GM18858 (cell line): Measurements from ENCODE around the gene MPP2.
"Not testable (repeated sequence)": the region's sequence is repeated elsewhere in the genome, so short reads cannot be mapped to it uniquely, and the experiment has no call there.

Experiments used
- ATAC-seq: cut with Tn5 transposase; IDR thresholded peaks from one replicate; pipeline ENCODE4 v1.9.1; 2021; ENCODE audit not compliant: unreplicated experiment

The MPP2 gene

DNA sequence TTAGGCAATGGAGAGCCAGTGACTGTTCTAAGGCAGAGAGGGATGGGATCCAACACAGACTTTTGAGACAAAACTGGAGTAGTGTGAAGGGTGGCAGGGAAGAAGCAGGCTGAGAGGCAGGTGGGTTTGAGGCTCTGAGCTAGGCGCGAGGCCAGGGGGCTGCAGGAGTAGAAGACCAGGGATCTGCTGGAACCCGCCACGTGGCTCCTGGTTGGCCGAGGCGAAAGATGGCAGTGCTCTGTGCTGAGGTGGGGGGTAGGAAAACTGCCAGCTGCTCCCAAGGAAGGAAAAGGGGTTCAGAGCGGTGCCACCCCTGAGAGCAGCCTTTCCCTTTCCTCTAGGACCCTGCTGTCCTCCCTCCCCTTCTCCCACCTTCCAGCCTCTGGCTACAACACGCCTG is 54.8 kb downstream of the MPP2 start:
- ATAC-seq, result no peak

DNA sequence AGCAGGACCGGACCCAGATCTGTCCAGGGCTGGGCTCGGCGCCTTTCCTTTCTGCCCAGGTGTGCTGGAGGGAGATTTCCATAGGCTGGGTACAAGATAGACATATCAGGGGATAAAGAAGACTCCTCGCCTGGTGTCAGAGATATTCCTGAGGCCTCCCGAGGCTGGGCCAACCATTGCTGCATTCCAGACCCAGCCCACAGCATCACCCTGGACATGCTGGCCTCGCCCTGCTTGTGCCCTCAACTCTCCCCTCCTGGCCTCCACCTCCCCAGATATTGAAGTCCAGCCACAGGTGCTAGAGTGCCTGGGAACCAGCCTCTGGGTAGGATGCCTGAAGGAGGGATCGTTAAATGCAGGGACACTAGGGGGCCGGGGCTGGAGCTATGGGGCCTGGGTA is 58.2 kb downstream of the MPP2 start:
- no peak for ATAC-seq

DNA sequence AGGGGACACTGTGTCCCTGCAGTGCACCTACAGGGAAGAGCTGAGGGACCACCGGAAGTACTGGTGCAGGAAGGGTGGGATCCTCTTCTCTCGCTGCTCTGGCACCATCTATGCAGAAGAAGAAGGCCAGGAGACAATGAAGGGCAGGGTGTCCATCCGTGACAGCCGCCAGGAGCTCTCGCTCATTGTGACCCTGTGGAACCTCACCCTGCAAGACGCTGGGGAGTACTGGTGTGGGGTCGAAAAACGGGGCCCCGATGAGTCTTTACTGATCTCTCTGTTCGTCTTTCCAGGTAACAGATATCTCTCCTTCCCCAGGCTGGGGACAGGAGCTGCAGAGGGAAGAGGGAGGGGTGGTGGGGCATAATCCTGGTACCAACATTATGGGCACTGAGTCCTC is 58.7 kb downstream of the MPP2 start:
- ATAC-seq, result no peak

DNA sequence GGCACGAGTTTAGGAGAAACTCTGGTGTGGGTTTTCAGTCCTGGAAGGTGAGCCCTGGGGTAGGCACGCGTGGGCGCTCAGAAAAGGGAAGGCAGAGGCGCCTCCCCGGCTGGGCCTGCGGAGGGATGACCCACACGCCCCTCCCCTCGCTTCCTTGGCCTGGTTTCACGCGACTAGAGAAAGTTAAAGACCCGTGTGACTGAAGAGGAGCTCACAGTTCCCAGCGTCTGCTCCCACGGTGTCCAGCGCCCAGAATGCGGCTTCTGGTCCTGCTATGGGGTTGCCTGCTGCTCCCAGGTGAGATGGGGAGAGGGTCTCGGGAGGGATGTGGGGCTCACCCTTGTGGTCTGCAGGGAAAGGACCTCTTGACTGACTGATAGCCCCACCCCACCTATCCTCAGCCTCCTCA is 60.4 kb downstream of the MPP2 start, which contains the start of gene CD300LG:
CD300LG (plus strand) TSS at position 214 of the 409 bp plus-strand sequence; CDS start at position 255, 41 bp downstream.
- ATAC-seq, result no peak

DNA sequence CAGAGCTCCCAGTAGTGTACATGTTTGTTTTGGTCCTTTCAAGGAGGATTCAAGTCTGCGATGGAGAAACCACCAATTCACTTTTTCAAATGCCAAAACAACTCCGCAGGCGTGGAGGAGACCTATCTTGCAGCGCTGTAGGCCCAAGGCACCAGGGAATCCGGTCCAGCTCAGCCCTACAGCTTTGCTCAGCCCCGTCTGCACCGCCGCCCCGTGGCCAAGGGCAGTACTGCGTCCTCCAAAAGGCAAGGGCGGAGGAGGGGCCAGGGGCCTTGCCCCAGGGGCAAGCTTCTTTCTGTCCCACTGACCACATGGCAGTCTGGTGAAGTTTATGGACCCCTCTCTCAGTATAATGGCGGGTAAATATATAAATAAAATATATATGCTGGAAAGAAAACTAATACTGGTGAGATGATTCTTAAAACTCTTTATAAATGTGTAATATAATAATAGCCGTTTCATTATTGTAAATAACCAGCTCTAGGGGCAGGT is 61.1 kb downstream of the MPP2 start:
- no peak for ATAC-seq

DNA sequence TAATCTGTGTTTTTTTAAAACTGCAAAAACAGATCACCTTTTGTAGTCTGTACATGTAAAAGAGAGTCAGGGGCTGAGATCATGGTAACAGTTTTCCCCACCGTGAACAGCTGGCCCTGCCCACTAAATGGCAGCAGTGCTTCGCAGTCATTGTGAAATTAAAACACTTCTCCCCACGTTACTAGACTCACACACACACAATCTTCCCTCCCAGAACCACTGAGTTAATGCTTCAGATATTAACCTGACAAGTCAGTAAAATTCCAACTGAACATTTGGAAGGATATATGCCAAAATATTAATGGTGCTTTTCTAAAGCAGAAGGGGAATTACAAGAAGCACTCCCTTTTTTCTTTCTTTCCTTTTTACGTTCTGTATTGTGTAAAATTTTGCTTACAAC is 61.6 kb downstream of the MPP2 start:
- ATAC-seq, result no peak

DNA sequence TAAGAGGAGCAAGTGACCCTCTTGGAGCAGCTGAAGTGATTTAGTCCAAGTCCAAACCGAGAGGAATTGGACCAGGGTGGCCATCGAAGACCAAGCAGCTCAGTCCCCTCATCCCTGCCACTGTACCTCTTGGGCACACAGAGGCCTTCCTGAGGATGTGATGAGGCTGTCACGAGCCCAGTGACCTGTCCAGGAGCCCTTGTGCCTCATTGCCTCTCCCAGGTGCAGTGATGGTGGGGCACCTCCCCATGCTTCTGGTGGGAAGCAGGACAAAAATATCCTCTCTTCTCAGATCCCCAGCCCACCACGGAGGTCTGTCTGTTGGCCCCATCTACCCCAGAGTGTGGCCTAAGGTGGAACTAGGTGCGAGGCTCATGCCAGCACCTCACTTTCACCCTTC is 63.1 kb downstream of the MPP2 start:
- ATAC-seq, result no peak

DNA sequence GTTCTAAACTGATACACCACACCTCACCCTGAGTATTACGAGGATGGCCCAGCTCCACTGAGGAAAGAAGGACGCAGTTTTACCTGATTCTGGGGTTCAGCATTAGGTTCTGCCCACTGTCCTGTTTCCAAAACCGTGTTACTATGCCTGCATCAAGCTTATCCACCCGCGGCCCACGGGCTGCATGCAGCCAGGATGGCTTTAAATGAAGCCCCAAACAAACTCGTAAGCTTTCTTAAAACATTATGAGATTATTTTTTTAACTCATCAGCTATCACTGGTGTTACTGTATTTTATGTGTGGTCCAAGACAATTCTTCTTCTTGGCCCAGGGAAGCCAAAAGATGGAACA is 64.4 kb downstream of the MPP2 start:
- ATAC-seq, result no peak

DNA sequence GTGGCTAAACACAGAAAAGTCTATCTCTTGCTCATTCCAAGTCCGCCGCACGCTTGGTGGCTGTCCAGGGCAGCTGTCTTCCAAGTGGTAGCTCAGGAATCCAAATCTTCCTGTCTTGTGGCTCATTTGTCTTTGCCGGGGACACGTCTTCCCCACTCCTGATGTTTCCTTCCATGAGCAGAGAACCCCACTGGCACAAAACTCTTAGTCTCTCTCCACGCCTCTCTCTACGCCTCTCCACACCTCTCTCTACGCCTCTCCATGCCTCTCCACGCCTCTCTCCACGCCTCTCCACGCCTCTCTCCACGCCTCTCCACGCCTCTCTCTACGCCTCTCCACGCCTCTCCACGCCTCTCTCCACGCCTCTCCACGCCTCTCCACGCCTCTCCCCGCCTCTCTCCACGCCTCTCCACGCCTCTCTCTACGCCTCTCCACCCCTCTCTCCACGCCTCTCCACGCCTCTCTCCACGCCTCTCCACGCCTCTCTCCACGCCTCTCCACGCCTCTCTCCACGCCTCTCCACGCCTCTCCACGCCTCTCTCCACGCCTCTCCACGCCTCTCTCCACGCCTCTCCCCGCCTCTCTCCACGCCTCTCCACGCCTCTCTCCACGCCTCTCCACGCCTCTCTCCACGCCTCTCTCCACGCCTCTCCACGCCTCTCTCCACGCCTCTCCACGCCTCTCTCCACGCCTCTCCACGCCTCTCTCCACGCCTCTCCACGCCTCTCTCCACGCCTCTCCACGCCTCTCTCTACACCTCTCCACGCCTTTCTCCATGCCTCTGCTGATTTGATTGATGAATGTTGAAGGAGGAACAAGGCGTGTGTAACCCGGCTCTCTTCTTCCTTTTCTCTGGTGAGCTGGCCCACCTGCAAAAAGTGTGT is 65.0 kb downstream of the MPP2 start:
- ATAC-seq, result not testable (repeated sequence)

DNA sequence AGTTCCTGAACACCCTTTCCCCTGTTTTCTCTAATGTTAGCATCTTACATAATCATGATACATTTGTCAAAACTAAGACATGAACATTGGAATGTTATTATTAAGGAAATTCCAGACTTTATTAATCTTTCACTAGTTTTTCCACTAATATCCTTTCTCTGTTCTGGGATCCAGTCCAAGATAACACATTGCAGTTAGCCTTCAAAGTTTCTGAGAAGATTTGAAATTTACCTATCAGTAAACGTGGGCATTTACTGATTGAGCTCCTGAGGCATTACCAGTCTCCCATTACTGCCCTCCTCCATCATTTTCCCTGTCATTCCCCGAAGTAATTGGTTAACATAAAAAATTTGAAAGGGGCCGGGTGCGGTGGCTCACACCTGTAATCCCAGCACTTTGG is 66.1 kb downstream of the MPP2 start:
- no peak for ATAC-seq

DNA sequence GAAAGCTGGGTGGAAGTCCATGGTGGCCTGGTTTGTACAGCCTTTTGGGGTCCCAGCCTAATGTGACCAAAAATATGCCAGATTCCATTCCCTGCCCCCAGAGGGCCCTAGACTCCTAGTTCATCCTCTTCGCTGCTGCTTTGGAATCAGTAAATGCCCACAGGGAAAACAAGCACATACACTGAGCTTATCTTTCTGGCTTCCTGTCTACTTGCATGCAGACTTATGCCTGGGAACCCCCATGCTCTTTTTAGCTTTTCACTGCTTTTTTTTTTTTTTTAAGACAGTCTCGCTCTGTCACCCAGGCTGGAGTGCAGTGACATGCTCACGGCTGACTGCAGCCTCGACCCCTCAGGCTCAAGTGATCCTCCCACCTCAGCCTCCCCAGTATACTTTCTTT is 66.5 kb downstream of the MPP2 start:
- no peak for ATAC-seq

DNA sequence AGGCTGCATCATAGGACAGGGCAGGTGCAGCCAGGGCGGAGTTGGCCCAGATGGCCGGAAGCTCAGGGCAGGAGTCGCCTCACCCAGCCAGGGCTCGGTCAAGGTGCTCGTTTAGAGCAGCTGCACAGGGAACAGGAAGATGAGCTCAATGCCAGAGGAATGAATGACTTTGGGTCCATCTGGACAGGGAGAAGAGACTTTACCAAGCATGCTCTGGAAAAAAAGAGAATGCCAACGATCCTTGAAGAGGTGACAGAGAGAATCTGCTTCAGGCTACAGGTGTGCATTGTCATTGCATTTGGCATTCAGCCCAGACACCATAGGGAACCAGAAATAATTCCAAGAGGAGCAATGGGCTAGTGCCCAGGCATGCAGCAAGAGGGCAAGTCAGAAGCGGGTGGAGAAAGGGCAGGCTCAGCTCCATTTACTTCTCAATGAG is 67.6 kb downstream of the MPP2 start:
- ATAC-seq, result no peak

DNA sequence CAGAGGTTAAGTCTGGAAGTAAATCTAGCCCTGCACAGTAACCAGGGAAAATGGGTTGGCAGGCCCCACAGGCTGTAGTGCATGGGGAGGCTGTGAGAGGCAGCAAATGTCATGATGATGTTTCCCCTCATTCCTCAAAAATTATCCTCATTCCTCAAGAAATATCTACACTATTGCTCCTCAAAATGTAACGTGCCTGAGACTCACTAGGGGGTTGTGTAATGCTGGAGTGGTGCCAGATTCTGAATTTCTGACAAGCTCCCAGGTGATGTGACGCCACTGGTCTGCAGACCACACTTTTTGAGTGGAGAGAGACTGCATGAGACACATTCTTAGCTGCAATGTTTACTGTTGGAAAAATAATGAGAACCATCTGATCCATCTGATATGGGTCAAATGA is 73.2 kb downstream of the MPP2 start:
- no peak for ATAC-seq

DNA sequence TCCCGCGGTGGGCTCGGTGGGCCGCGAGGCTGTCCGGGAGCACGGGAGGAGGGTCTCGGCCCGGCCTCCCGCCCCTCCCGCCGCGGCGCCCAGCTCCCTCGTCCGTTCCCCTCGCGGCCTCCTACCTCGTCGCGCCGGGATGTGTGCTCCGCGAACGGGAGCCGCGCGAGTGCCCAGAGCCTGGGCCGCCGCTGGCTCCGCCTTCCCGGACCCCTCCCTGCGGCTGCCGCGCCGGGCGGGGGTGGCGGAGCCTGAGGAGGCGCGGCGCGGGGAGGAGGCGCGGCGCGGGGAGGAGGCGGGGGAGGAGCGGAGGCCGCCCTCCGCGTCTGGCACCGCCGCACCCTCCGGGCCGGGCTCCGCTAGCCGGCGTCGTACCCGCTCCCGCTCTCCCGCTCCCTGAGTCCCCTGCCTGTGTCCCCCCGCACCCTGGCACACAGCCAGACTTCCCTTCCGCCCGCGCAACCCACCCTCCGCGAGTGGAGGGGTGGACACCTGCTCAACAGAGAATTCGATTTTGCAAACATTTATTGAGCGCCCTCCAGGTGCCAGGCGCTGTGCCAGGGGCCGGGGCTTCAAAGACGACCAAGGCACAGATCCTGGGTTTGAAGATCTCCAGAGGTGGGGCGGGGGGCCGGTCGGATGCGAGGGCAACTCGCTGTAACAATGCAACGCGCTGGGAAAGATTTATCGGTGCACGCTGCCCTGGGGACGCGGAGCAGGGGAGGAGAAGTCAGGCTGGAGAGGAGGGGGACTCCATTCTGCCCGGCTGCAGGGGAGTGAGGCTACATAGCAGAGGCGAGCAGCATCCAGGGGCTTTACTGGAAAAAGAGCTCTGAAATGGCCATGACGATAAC is 74.1 kb downstream of the MPP2 start, which contains the start of gene MPP3:
MPP3 (minus strand) TSS at position 171 of the 854 bp plus-strand sequence. CDS start 1,240 bp downstream, outside the sequence.
- no peak for ATAC-seq

DNA sequence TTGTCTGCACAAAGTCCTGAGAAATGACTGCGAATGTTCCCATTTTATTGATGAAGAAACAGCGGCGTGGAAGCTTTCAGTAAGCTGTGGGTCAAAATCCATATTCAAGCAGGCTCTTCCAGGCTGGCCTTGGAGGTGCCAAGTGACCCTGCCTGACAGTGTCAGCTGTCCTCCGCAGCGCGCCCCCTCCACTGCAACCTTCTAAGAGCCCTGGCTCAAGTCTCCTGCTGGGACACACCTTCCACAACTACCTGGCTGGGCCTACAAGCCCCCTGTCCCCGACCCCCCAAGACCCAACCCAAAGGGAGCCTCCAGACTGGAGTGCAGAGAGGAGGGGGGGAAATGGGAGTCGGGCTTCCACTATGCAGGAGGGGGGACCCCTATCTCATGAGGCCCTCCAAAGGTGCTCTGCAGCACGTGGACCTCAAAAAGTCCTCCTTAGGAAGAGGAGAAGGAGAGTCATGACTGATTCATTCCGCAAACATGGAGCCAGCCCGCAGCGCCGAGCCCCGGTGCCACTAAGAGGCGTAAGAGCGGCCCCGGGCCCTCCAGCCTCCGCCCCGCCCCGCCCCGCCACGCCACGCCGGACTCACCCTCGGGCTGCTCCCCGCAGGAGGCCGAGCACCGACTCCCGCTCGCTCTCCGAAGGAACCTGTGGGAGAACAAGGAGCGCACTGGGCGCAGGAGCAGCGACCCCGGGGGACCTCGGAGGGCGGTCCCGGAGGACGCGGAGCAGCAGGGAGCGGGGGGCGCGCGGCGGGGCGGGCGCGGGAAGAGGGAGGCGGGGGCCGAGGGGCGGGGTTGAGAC is 75.0 kb downstream of the MPP2 start:
- ATAC-seq, result no peak

DNA sequence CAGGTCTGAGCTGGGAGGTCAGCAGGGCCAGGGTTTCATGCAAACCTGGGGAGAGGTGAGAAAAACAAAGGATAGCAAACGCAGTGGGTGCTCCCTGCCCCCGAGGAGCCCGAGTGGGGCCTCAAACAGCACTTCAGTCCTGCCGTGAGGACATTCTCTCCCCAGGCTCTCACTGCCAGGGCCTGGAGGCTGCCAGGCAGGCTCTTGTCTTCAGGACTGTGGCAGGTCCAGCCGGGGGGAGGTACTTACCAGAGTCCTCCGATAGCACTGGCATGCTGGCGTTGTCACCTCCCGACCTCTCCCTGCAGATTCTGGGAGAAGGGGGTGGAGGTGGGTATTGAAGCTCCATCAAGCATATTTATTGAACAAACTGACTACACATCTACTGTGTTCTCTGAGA is 75.7 kb downstream of the MPP2 start:
- ATAC-seq, result no peak

DNA sequence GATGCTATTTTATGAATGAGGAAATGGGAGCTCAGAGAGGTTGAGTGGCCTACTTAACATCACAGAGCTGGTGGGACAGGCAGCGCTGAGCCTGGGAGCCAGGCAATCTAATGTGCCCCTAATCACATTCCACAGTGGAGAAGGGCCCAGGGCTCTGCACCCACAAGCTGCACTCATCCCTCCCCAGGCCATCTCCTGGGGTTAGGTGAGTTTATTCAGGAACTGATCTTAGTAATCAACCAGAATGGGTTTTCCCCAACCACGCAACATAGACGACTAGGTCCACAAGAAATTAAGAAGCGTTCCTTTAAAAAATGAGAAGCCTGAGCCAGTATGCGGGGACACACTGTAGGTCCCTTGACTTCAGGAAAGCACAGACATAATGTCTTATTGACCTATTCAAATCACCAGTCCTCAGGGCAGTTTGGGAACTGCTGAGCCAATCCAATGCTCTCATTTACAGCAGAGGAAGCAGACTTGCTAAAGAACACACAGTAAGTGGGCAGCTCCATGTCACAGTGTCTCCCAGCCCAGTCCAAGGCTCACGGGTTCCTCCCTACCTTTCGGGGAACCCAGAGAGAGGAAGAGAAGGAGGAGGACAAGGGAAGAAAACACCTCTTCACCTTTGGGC is 76.7 kb downstream of the MPP2 start:
- no peak for ATAC-seq

DNA sequence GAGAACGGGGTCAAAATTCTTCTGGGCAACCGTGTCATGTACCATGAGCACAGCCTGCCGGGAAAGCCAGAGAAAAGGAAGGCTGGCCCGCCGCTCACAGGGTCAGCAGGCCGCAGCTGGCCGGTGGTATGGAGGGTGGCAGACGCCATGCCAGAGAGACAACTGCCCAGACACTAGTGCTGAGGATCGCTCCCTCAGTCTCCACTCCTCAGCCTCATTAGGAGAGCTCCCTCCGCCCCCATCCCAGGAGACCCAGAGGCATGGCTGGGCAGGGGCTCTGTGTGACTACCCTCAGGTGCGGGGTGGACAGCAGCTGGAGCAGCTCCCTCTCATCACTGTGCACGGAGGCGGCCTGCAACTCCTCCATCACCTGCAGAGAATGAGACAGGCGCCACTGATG is 77.6 kb downstream of the MPP2 start:
- ATAC-seq, result no peak

DNA sequence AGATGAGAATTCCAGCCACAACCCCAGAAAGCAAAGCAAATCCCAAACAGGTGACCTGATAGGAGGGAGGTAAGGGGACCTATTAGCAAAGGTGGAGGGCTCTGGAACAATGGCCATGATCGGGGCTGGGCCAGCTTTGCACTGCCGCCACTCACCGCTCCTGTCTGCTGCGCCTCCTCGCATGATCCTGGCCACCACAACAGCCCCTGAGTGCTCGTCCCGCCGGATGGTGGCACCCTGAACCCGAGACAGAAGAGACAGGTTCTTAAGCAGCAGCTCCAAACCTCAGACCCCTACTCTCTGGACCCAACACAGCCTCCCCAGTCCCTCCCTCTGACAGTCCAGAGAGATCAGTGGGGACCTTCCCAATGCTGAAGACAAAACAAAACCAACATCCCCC is 79.7 kb downstream of the MPP2 start:
- no peak for ATAC-seq

DNA sequence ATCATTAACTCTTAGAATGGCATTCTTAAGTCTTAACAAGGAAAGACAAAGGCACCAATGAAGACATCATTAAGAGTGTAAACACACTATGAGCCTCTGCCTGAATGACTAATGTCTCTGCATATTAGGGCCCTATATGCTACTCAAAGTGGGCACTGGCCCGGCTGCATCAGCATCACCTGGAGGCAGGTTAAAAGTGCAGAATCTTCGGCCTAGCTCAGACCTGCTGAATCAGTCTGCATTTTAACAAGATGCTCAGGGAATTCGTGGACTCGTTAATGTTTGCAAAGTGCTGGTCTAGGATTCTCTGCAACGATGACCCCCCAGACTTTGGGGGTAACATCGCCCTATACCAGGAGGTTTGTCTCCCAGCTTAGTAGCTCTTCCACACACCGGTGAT is 81.1 kb downstream of the MPP2 start:
- no peak for ATAC-seq
